Heart left ventricle (tissue), 13 donors: ENCODE measurements around the gene KCNC1.

Experiments used
- POLR2A ChIP-seq, 2 donors: fragments of 450-650 bp; IDR thresholded peaks; one replicate each; pipeline ENCODE4 v1.6.1; 2017; ENCODE audit warnings: antibody characterized with exemption in 2 of 2, mild to moderate bottlenecking in 2 of 2, moderate library complexity in 2 of 2
- TF ChIP-seq, protein P1 (sequence below), 12 donors: fragments of 200-600 bp; sonication (generic) in 4 of 12; IDR thresholded peaks; one replicate each; pipeline versions ENCODE4 v1.5.0 to v1.8.0; 2018 to 2022; ENCODE audit warnings: antibody characterized with exemption in 12 of 12, mild to moderate bottlenecking in 5 of 12
- donor health status: ischemic (EF 13 %, LVEDD 7.1; RV severe dilation, severe dysfunction).
- donor health status: DM: no; HTN: yes; CAD: no.
- donor health status: DM: no; HTN: no; CAD: no.
- donor health status: ischemic (EF 25% LVEDD 6.9; RV normal size, moderate dysfunction).
- donor health status: ischemic (EF 25% LVEDD 5.7; RV mildly dilated, moderate dysfunction).
- donor health status: ischemic (EF 35%, LVEDD 5.7; RV mildly dilated, moderate dysfunction).
- donor health status: nonischemic (EF 11% LVEDD 7.7; RV severe dilation, severe dysfunction).
- donor health status: DM: yes; HTN: yes; CAD: no.
- donor health status: PGD.
- donor health status: ischemic (EF 29% LVEDD 5.4; RV normal size, mild dysfunction).
- donor health status: nonischemic (EF 23%, LVEDD 6.1; RV moderate dilation, normal function).

DNA sequence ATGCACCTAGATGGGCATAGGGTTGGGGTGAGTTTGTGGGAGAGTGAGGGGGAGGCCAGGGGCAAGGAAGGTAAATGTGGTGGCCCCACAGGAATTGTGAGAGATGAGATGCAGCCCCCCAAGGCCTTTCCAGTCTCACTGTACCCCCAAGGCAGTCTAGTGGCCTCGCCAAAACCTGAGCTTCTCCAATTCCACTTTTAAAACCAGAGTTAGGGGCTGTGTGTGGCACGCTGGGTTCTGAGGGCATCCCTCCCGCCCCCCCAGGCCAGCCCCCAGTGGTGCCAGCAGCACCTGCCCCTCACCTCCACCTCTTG, 40.4 kb downstream of the KCNC1 start:
- no peak for TF ChIP-seq POLR2A (IDR thresholded peaks at IDR 0.05)
- TF ChIP-seq, protein P1, sequence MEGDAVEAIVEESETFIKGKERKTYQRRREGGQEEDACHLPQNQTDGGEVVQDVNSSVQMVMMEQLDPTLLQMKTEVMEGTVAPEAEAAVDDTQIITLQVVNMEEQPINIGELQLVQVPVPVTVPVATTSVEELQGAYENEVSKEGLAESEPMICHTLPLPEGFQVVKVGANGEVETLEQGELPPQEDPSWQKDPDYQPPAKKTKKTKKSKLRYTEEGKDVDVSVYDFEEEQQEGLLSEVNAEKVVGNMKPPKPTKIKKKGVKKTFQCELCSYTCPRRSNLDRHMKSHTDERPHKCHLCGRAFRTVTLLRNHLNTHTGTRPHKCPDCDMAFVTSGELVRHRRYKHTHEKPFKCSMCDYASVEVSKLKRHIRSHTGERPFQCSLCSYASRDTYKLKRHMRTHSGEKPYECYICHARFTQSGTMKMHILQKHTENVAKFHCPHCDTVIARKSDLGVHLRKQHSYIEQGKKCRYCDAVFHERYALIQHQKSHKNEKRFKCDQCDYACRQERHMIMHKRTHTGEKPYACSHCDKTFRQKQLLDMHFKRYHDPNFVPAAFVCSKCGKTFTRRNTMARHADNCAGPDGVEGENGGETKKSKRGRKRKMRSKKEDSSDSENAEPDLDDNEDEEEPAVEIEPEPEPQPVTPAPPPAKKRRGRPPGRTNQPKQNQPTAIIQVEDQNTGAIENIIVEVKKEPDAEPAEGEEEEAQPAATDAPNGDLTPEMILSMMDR (IDR thresholded peaks at IDR 0.05) = no peak
